WTC11 (cell line): ENCODE measurements around the gene SAMSN1. TPM values are rescaled to one million over a fixed set of nuclear protein-coding genes. Genes with fewer than 3 reads are reported as not detected.

Source experiments
- ATAC-seq: fragments of 200-7000 bp; cut with Tn5 transposase; 2 replicates; pipeline ENCODE4 v1.10.0; 2021; ENCODE audit warnings: mild to moderate bottlenecking, moderate library complexity
- CTCF ChIA-PET: fragments of 300-600 bp; sonication (Branson Sonifier 250); formaldehyde crosslinking; loops from one replicate; lab custom pipeline; 2021; ENCODE audit warnings: antibody characterized with exemption; lab: Charles Lee
- POLR2A ChIA-PET: fragments of 350-600 bp; sonication (Branson Sonifier 250); formaldehyde crosslinking; loops from one replicate; lab custom pipeline; 2021; ENCODE audit warnings: antibody characterized with exemption; lab: Charles Lee
- DNase-seq: peaks from one replicate; pipeline ENCODE4 v3.0.0; 2021; ENCODE audit warnings: low spot score
- H3K27ac Mint-ChIP-seq: 2 replicates; pipeline ENCODE4 v1.8.0; 2021; ENCODE audit warnings: mixed read lengths
- H3K27me3 Mint-ChIP-seq: 2 replicates; pipeline ENCODE4 v1.8.0; 2021; ENCODE audit warnings: low read depth, mild to moderate bottlenecking, moderate library complexity, mixed read lengths
- H3K36me3 Mint-ChIP-seq: 2 replicates; pipeline ENCODE4 v1.8.0; 2021; ENCODE audit warnings: mixed read lengths
- H3K4me1 Mint-ChIP-seq: 2 replicates; pipeline ENCODE4 v1.8.0; 2022; ENCODE audit warnings: mixed read lengths
- H3K4me3 Mint-ChIP-seq: 2 replicates; pipeline ENCODE4 v1.8.0; 2021; ENCODE audit warnings: mild to moderate bottlenecking, moderate library complexity, mixed read lengths
- H3K9me3 Mint-ChIP-seq: 2 replicates; pipeline ENCODE4 v1.8.0; 2021; ENCODE audit warnings: mixed read lengths
- ATF2 ChIP-seq: sonication (generic); formaldehyde crosslinking; IDR thresholded peaks from 2 replicates; pipeline ENCODE4 v1.8.1; 2022; ENCODE audit warnings: low read depth, missing genetic modification reagents, borderline replicate concordance
- ATF3 ChIP-seq: sonication (generic); formaldehyde crosslinking; conservative IDR thresholded peaks from 2 replicates; pipeline ENCODE4 v1.8.1; 2022; ENCODE audit warnings: mild to moderate bottlenecking, missing genetic modification reagents
- CBFB ChIP-seq: sonication (generic); formaldehyde crosslinking; IDR thresholded peaks from 2 replicates; pipeline ENCODE4 v1.8.1; 2022; ENCODE audit warnings: mild to moderate bottlenecking, low read depth, missing genetic modification reagents
- E2F1 ChIP-seq: sonication (generic); formaldehyde crosslinking; IDR thresholded peaks from 2 replicates; pipeline ENCODE4 v1.8.0; 2022; ENCODE audit warnings: mild to moderate bottlenecking, missing genetic modification reagents
- ELF4 ChIP-seq: sonication (generic); formaldehyde crosslinking; IDR thresholded peaks from 2 replicates; pipeline ENCODE4 v1.8.1; 2022; ENCODE audit warnings: low read depth, mild to moderate bottlenecking, moderate library complexity, missing genetic modification reagents
- ETV6 ChIP-seq: sonication (generic); formaldehyde crosslinking; IDR thresholded peaks from 2 replicates; pipeline ENCODE4 v1.8.1; 2022; ENCODE audit warnings: mild to moderate bottlenecking, missing genetic modification reagents
- STAT6 ChIP-seq: sonication (generic); formaldehyde crosslinking; conservative IDR thresholded peaks from 2 replicates; pipeline ENCODE4 v1.8.1; 2023; ENCODE audit warnings: mild to moderate bottlenecking, low read depth, missing genetic modification reagents, moderate library complexity
- ZNF263 ChIP-seq: sonication (generic); formaldehyde crosslinking; IDR thresholded peaks from 2 replicates; pipeline ENCODE4 v1.8.1; 2022; ENCODE audit warnings: low read depth, mild to moderate bottlenecking, moderate library complexity, missing genetic modification reagents
- ZNF317 ChIP-seq: sonication (generic); formaldehyde crosslinking; IDR thresholded peaks from 2 replicates; pipeline ENCODE4 v1.8.1; 2023; ENCODE audit warnings: low read depth, mild to moderate bottlenecking, moderate library complexity, missing genetic modification reagents, borderline replicate concordance
- ZNF423 ChIP-seq: fragments of 250-450 bp; sonication (Bioruptor Pico); IDR thresholded peaks from 2 replicates; pipeline ENCODE4 v2.1.2; 2022; ENCODE audit warnings: mild to moderate bottlenecking, moderate library complexity
- ZNF532 ChIP-seq: fragments of 250-450 bp; sonication (Bioruptor Pico); IDR thresholded peaks from 2 replicates; pipeline ENCODE4 v1.9.0; 2021; ENCODE audit warnings: mild to moderate bottlenecking, borderline replicate concordance
- total RNA-seq: library from RNA; stranded (reverse); gene quantifications from 3 replicates; pipeline ENCODE4 v1.2.3, GENCODE V29; 2021
- TF ChIP-seq, protein P1 (sequence below): fragments of 250-450 bp; sonication (Bioruptor Pico); conservative IDR thresholded peaks from 2 replicates; pipeline ENCODE4 v1.9.0; 2021; ENCODE audit warnings: mild to moderate bottlenecking
- TF ChIP-seq, protein P2 (sequence below): fragments of 200-600 bp; IDR thresholded peaks from 2 replicates; pipeline ENCODE4 v1.8.0; 2022; ENCODE audit warnings: antibody characterized with exemption

SAMSN1 gene
- total RNA-seq, 1 experiment from 2014 or later, result 1.2 TPM

GRCh38 chr21:14550135-14550534 is 4.0 kb upstream of the SAMSN1 start (continued):
- no peak for TF ChIP-seq ZNF532 (CRISPR knock-in tag)
- TF ChIP-seq CBFB, result no peak

DNA sequence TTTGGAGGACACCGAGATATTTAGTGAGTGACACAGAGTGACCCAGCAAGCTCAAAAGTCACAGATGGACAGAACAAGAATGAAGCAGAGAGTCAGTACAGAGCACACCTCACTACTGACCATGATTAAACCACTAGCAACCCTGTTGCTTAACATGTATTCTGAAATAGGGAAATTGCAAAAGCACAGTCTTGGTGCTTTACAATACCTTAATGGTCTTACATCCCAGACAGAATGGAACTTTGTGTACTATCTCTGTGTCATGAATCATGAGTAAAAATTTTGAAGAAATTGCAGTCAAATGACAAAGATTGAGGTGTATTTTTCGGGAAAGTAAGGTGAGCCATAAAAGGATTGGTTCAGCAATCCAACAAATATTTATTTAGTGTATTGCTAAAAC is 2.7 kb upstream of the SAMSN1 start:
- ATAC-seq (no peak), DNase-seq (no peak)
- Mint-ChIP-seq H3K36me3 (no peaks in the 10 kb centered on the region), H3K27ac (0 out of 2 replicates have a peak overlapping the region, but pooled peaks have one; percentile 25), H3K27me3 (no peaks in the 10 kb centered on the region), H3K9me3 (peaks cover 4% of the 10 kb centered on the region; the same call in 1 of the 2 replicates), H3K4me3 (no peak overlapping the region), H3K4me1 (peaks cover 7% of the 10 kb centered on the region)
- ChIA-PET CTCF (no interaction called here), POLR2A (no interaction called here)
- TF ChIP-seq ATF2 (CRISPR knock-in tag) (no peak), ATF3 (no peak), E2F1 (CRISPR knock-in tag) (no peak), ZNF317 (CRISPR knock-in tag) (no peak), STAT6 (CRISPR knock-in tag) (no peak), ETV6 (CRISPR knock-in tag) (no peak), ZNF263 (no peak), CBFB (no peak), ELF4 (CRISPR knock-in tag) (no peak), ZNF423 (CRISPR knock-in tag) (no peak)
- TF ChIP-seq, protein P1, sequence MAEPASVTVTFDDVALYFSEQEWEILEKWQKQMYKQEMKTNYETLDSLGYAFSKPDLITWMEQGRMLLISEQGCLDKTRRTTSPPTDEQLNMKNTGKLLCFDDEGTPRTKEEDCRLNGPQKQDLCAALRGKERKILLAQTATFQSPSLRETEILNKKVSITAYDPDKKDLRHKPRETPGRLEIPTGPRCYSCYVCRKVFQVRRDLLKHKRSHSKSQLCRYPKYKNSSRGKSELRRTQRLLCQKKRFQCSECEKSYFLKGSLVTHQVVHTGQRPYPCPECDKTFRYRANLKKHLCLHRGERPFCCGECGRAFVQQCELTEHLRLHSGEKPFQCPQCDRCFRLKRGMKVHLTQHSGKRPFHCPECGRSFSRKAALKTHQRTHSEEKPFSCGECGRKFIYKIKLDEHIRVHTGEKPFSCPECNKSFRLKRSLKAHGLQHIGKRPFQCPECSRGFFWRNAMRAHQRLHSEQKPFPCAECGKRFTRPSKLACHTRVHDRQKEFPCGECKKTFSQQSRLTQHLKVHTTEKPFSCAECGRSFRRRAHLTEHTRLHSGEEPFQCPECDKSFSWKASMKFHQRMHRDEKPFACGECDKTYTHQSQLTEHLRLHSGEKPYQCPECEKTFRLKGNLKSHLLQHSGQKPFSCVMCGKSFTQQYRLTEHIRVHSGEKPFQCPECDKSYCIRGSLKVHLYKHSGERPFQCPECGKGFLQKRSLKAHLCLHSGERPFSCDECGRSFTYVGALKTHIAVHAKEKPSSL (CRISPR knock-in tag), result no peak
- TF ChIP-seq, protein P2, sequence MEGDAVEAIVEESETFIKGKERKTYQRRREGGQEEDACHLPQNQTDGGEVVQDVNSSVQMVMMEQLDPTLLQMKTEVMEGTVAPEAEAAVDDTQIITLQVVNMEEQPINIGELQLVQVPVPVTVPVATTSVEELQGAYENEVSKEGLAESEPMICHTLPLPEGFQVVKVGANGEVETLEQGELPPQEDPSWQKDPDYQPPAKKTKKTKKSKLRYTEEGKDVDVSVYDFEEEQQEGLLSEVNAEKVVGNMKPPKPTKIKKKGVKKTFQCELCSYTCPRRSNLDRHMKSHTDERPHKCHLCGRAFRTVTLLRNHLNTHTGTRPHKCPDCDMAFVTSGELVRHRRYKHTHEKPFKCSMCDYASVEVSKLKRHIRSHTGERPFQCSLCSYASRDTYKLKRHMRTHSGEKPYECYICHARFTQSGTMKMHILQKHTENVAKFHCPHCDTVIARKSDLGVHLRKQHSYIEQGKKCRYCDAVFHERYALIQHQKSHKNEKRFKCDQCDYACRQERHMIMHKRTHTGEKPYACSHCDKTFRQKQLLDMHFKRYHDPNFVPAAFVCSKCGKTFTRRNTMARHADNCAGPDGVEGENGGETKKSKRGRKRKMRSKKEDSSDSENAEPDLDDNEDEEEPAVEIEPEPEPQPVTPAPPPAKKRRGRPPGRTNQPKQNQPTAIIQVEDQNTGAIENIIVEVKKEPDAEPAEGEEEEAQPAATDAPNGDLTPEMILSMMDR, result no peak
